H9 (cell line): Measurements from ENCODE around the gene ETV5. TPM values are rescaled to one million over a fixed set of nuclear protein-coding genes. Genes with fewer than 3 reads are reported as not detected.

Source experiments
- DNase-seq: peaks from one replicate; pipeline ENCODE4 v3.0.0-alpha.2; 2017
- H2AFZ ChIP-seq: one replicate; pipeline ENCODE4 v1.6.1; 2013; ENCODE audit warnings: mild to moderate bottlenecking, low read length, control low read depth, moderate library complexity
- H2AK5ac ChIP-seq: 2 replicates; pipeline ENCODE4 v1.6.1; 2013; ENCODE audit warnings: low read length, control low read depth, mixed read lengths; ENCODE audit not compliant: insufficient read length
- H2BK120ac ChIP-seq: one replicate; pipeline ENCODE4 v1.6.1; 2013; ENCODE audit warnings: low read depth, mild to moderate bottlenecking, low read length, control low read depth, inconsistent platforms; ENCODE audit not compliant: poor library complexity, severe bottlenecking
- H2BK12ac ChIP-seq: 2 replicates; pipeline ENCODE4 v1.6.1; 2013; ENCODE audit warnings: low read length, control low read depth, mixed read lengths, low read depth; ENCODE audit not compliant: insufficient read length
- H2BK15ac ChIP-seq: 2 replicates; pipeline ENCODE4 v1.6.1; 2013; ENCODE audit warnings: low read depth, low read length, control low read depth
- H2BK20ac ChIP-seq: one replicate; pipeline ENCODE4 v1.6.1; 2013; ENCODE audit warnings: low read depth, mild to moderate bottlenecking, low read length, control low read depth, inconsistent platforms; ENCODE audit not compliant: poor library complexity, severe bottlenecking
- H2BK5ac ChIP-seq: 2 replicates; pipeline ENCODE4 v1.6.1; 2013; ENCODE audit warnings: low read length, control low read depth, mixed read lengths; ENCODE audit not compliant: insufficient read length
- H3K14ac ChIP-seq: 2 replicates; pipeline ENCODE4 v1.6.1; 2013; ENCODE audit warnings: low read length, control low read depth; ENCODE audit not compliant: insufficient read depth
- H3K18ac ChIP-seq: 2 replicates; pipeline ENCODE4 v1.6.1; 2013; ENCODE audit warnings: low read depth, mild to moderate bottlenecking, mixed read lengths, low read length, control low read depth; ENCODE audit not compliant: insufficient read length
- H3K23ac ChIP-seq: 2 replicates; pipeline ENCODE4 v1.6.1; 2013; ENCODE audit warnings: low read length, control low read depth, mixed read lengths, low read depth; ENCODE audit not compliant: insufficient read length
- H3K23me2 ChIP-seq: 2 replicates; pipeline ENCODE4 v1.6.1; 2013; ENCODE audit warnings: low read depth, mild to moderate bottlenecking, mixed read lengths, low read length, control low read depth; ENCODE audit not compliant: insufficient read length, poor library complexity, severe bottlenecking
- H3K27ac ChIP-seq: 2 replicates; pipeline ENCODE4 v1.5.1; 2013; ENCODE audit warnings: low read length, control low read depth, mixed read lengths, low read depth; ENCODE audit not compliant: insufficient read length
- H3K27me3 ChIP-seq: 2 replicates; pipeline ENCODE4 v1.6.1; 2013; ENCODE audit warnings: low read length, control low read depth, inconsistent platforms; ENCODE audit not compliant: insufficient read depth
- H3K4ac ChIP-seq: 2 replicates; pipeline ENCODE4 v1.6.1; 2013; ENCODE audit warnings: low read depth, mild to moderate bottlenecking, control low read depth, inconsistent platforms, low read length, moderate library complexity
- H3K4me1 ChIP-seq: 2 replicates; pipeline ENCODE4 v1.6.1; 2013; ENCODE audit warnings: low read length, control low read depth, inconsistent platforms; ENCODE audit not compliant: insufficient read depth
- H3K4me2 ChIP-seq: 2 replicates; pipeline ENCODE4 v1.6.1; 2013; ENCODE audit warnings: low read length, control low read depth, mixed read lengths; ENCODE audit not compliant: insufficient read length, insufficient read depth
- H3K56ac ChIP-seq: 2 replicates; pipeline ENCODE4 v1.6.1; 2013; ENCODE audit warnings: low read depth, mild to moderate bottlenecking, mixed read lengths, low read length, control low read depth; ENCODE audit not compliant: insufficient read length
- H3K79me1 ChIP-seq: 2 replicates; pipeline ENCODE4 v1.6.1; 2013; ENCODE audit warnings: low read depth, mild to moderate bottlenecking, moderate library complexity, low read length, control low read depth, inconsistent platforms; ENCODE audit not compliant: insufficient read depth, poor library complexity, severe bottlenecking
- H3K79me2 ChIP-seq: 2 replicates; pipeline ENCODE4 v1.6.1; 2013; ENCODE audit warnings: low read length, control low read depth, inconsistent platforms; ENCODE audit not compliant: insufficient read depth
- H3K9ac ChIP-seq: 2 replicates; pipeline ENCODE4 v1.6.1; 2013; ENCODE audit warnings: low read length, control low read depth, mixed read lengths; ENCODE audit not compliant: insufficient read length; ENCODE audit errors: extremely low read depth
- H3K9me3 ChIP-seq: one replicate; pipeline ENCODE4 v1.6.1; 2013; ENCODE audit warnings: low read depth, low read length, inconsistent platforms; ENCODE audit not compliant: control insufficient read depth
- H3T11ph ChIP-seq: one replicate; pipeline ENCODE4 v1.6.1; 2013; ENCODE audit warnings: mild to moderate bottlenecking, low read length, control low read depth, inconsistent platforms
- H4K20me1 ChIP-seq: one replicate; pipeline ENCODE4 v1.6.1; 2013; ENCODE audit not compliant: control insufficient read depth, insufficient read length, insufficient read depth
- H4K5ac ChIP-seq: 2 replicates; pipeline ENCODE4 v1.6.1; 2013; ENCODE audit warnings: low read depth, mild to moderate bottlenecking, mixed read lengths, low read length, control low read depth; ENCODE audit not compliant: insufficient read length
- H4K8ac ChIP-seq: replicated peaks from 2 replicates; pipeline ENCODE4 v1.6.1; 2013; ENCODE audit warnings: low read length, control low read depth, mixed read lengths, low read depth; ENCODE audit not compliant: insufficient read length
- H4K91ac ChIP-seq: 2 replicates; pipeline ENCODE4 v1.6.1; 2013; ENCODE audit warnings: low read depth, mild to moderate bottlenecking, moderate library complexity, mixed read lengths, low read length, control low read depth; ENCODE audit not compliant: insufficient read length
- H3K27ac Mint-ChIP-seq, 3 experiments: 2 replicates in 2 of 3; 3 replicates in 1 of 3; pipeline ENCODE4 v1.8.0; 2020 to 2021; ENCODE audit warnings: mixed read lengths in 3 of 3, mild to moderate bottlenecking in 1 of 3, moderate library complexity in 1 of 3
- H3K27me3 Mint-ChIP-seq: 2 replicates; pipeline ENCODE4 v1.8.0; 2021; ENCODE audit warnings: low read depth, mild to moderate bottlenecking, moderate library complexity, mixed read lengths
- H3K36me3 Mint-ChIP-seq, 3 experiments: 2 replicates in 2 of 3; 3 replicates in 1 of 3; pipeline ENCODE4 v1.8.0; 2020 to 2021; ENCODE audit warnings: low read depth in 3 of 3, mixed read lengths in 3 of 3; ENCODE audit not compliant: insufficient read depth in 1 of 3
- H3K4me1 Mint-ChIP-seq, 2 experiments: 2 replicates each; pipeline ENCODE4 v1.8.0; 2020; ENCODE audit warnings: mixed read lengths in 2 of 2
- H3K4me3 Mint-ChIP-seq, 2 experiments: 2 replicates in 1 of 2; 3 replicates in 1 of 2; pipeline ENCODE4 v1.8.0; 2020 to 2021; ENCODE audit warnings: mild to moderate bottlenecking in 2 of 2, mixed read lengths in 2 of 2, moderate library complexity in 1 of 2
- H3K9me3 Mint-ChIP-seq, 2 experiments: 2 replicates in 1 of 2; 3 replicates in 1 of 2; pipeline ENCODE4 v1.8.0; 2020; ENCODE audit warnings: mild to moderate bottlenecking in 2 of 2, mixed read lengths in 2 of 2, moderate library complexity in 1 of 2
- WGBS: extraction: QIAGEN DNeasy Blood & Tissue Kit; methylation state at CpG from one replicate; pipeline ENCODE4 v1.1.7; 2013; ENCODE audit warnings: missing lambda C conversion rate, low lambda C conversion rate, mixed read lengths; ENCODE audit not compliant: insufficient read length; ENCODE audit errors: extremely low coverage; 5-methylcytosine and 5-hydroxymethylcytosine counted together
- total RNA-seq: library from RNA; stranded (reverse); gene quantifications from 2 replicates; pipeline ENCODE4 v1.2.1, GENCODE V29; 2021
- TF ChIP-seq, protein P1 (sequence below): fragments of 200-600 bp; sonication (generic); conservative IDR thresholded peaks from 3 replicates; pipeline ENCODE4 v1.8.0; 2021; ENCODE audit warnings: antibody characterized with exemption, mild to moderate bottlenecking

The ETV5 gene
- total RNA-seq, 1 experiment from 2014 or later: 7.7 TPM

- no peak overlapping the region for H3K27ac Mint-ChIP-seq
- H3K9me3 Mint-ChIP-seq: peaks cover 0 to 4% of the 10 kb centered on the region in 2 experiments; a peak in 2 of 5 replicates
- no peaks in the 10 kb centered on the region for H3K36me3 Mint-ChIP-seq
- no peak for DNase-seq
- Histone ChIP-seq H2AFZ (no peak overlapping the region), H3K9me3 (no peaks in the 10 kb centered on the region), H3K18ac (no peak overlapping the region), H3K79me1 (no peaks in the 10 kb centered on the region), H3K4me1 (peaks cover 5% of the 10 kb centered on the region; the same call in 1 of the 2 replicates), H4K91ac (no peak overlapping the region), H3K4ac (no peak overlapping the region), H2BK20ac (no peak overlapping the region), H4K8ac (no peak overlapping the region), H2BK12ac (no peak overlapping the region), H4K20me1 (no peaks in the 10 kb centered on the region), H2BK120ac (no peak overlapping the region), H3T11ph (no peak overlapping the region), H4K5ac (no peak overlapping the region), H3K79me2 (no peaks in the 10 kb centered on the region), H3K9ac (no peak overlapping the region), H3K23me2 (no peaks in the 10 kb centered on the region), H3K14ac (no peak overlapping the region), H3K4me2 (no peak overlapping the region), H3K23ac (no peak overlapping the region), H3K56ac (no peak overlapping the region), H3K27ac (no peak overlapping the region), H2BK5ac (no peak overlapping the region), H3K27me3 (peaks cover 36% of the 10 kb centered on the region), H2BK15ac (no peak overlapping the region; the same call in 1 of the 2 replicates), H2AK5ac (no peak overlapping the region)
- H3K4me1 Mint-ChIP-seq: peaks cover 18 to 21% of the 10 kb centered on the region in 2 experiments
- WGBS: no CpG with 5 or more reads among the region's 15 CpGs
- peaks cover 100% of the 10 kb centered on the region for H3K27me3 Mint-ChIP-seq
- H3K4me3 Mint-ChIP-seq: no peak overlapping the region
- TF ChIP-seq, protein P1, sequence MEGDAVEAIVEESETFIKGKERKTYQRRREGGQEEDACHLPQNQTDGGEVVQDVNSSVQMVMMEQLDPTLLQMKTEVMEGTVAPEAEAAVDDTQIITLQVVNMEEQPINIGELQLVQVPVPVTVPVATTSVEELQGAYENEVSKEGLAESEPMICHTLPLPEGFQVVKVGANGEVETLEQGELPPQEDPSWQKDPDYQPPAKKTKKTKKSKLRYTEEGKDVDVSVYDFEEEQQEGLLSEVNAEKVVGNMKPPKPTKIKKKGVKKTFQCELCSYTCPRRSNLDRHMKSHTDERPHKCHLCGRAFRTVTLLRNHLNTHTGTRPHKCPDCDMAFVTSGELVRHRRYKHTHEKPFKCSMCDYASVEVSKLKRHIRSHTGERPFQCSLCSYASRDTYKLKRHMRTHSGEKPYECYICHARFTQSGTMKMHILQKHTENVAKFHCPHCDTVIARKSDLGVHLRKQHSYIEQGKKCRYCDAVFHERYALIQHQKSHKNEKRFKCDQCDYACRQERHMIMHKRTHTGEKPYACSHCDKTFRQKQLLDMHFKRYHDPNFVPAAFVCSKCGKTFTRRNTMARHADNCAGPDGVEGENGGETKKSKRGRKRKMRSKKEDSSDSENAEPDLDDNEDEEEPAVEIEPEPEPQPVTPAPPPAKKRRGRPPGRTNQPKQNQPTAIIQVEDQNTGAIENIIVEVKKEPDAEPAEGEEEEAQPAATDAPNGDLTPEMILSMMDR: no peak
Observed at GRCh38 chr3:186115239-186115996, 6.5 kb upstream of the ETV5 start.
